HG02642 (cell line): ENCODE results near the gene LHX4.

Experiments used
- ATAC-seq: cut with Tn5 transposase; IDR thresholded peaks from one replicate; pipeline ENCODE4 v1.9.1; 2021; ENCODE audit warnings: mild to moderate bottlenecking; ENCODE audit not compliant: unreplicated experiment, poor library complexity

The LHX4 gene

DNA sequence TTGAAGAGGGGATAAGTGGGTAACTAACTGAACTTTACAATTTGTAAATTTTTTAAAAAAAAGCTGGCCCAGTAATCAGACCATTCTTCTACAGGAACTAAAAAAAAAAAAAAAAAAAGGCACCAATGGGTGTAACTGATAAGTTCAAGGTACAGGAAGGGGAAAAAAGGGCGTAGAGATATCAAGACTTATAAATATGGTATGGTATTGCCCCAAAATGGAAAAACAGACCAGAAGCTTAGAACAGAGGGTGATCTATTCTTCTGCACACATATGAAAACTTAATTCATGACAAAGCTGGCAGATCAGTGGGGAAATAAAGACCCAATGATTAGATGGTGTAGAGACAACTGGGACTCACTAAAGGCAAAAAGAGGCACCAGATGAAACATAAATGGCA lies 58.9 kb downstream of the LHX4 start:
- ATAC-seq = no peak

DNA sequence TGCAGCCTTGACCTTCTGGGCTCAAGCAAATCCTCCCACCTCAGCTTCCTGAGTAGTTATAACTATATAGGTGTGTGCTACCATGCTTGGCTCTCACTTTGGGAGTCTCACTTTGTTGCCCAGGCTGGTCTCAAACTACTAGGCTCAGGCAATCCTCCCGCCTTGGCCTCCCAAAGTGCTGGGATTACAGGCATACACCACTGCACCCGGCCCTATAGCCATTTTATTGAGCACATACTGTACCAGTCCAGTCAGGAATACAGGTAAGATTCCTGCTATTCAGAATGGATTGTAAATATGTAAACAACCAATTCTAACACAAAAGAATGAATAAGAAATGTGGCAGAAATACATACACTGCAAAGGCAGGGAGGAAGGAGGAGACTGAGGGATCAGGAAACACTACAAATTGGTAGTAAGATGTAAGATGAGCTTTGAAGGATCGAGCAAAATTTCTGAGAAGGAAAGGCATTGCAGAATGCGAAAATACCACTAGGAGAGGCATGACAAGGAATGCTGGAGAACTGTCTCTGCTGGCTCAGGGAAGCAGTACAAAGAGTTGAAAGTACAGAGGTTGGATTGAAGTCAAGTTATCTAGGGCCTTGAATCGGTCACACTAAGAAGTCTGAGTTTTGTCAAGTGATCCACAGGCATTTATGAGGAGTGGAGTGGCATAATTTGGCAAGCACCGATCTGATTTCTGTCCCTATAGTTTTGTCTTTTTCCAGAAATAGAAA lies 60.4 kb downstream of the LHX4 start:
- ATAC-seq = no peak

DNA sequence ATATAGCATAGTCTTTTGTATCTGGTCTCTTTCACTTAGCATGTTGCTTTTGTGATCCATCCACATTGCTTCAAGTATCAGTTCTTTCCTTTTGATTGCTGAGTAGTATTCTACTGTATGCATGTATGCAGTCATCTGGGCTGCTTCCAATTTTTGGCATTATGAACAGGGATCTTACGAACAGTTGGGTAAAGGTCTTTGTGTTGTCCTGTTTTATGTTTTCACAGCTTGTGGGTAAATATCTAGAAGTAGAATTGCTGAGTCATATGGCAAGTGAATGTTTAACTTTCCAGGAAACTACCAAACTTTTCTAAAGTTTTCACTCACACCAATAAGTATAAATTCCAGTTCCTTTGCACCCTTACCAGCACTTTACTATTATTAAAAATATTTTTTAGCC lies 60.9 kb downstream of the LHX4 start:
- ATAC-seq = no peak

DNA sequence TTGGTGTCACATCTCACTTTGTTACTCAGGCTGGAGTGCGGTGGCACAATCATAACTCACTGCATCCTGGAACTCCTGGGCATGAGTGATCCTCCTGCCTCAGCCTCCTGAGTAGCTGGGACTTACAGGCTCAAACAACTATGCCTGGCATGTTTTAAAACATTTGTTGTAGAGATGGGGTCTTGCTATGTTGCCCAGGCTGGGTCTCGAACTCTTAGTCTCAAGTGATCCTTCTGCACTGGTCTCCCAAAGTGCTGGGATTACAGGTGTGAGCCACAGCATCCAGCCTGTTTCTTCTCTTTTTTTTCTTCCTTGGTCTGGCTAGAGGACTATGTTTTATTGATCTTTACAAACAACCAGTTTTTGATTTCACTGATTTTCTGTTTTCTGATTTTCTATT lies 64.6 kb downstream of the LHX4 start:
- ATAC-seq = no peak

DNA sequence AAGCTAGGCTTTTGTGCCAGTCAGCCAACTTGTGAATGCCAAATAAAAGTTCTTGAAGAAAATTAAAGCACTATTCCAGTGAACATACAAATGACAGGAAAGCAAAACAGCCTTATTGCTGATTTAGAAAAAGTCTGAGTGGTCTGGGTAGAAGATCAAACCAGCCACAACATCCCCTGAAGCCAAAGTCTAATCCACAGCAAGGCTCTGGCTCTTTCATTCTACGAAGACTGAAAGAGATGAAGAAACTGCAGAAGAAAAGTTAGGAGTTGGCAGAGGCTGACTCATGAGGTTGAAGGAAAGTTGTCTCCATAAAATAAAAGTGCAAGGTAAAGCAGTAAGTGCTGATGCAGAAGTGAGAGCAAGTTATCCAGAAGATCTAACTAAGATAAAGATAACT lies 65.9 kb downstream of the LHX4 start:
- no peak for ATAC-seq

DNA sequence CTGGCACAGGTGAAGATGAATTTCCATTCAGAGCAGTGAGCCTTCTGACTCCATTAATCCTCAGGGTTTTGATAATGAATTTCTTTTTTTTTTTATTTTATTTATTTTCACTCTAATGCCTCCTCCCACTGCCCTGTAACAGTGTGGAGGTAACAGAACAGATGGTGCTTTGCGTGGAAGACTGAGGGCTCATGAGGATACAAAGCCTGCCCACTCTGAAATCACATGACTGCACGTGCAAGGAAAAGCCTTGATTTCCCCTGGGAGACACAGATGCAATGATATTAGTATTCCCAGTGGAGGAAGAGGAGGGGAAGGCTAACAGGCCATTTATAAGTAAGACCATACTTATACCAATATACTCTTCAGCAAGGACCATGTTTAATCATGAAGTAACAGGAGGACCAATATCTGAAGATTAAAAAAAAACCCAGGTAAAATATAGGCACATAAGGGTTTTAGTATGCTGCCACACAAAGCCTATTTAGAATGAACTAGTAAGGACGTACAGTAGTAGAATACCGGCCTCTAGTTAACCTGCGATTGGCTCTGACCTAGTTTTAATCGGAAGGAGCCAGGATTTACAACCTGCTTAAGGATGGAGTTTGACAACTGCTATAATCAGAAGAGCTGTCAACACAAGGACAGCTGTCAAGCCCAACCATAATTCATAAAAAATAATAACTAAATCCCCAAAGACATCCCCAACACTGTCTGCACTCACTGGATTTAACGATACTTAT lies 69.6 kb downstream of the LHX4 start:
- no peak for ATAC-seq

DNA sequence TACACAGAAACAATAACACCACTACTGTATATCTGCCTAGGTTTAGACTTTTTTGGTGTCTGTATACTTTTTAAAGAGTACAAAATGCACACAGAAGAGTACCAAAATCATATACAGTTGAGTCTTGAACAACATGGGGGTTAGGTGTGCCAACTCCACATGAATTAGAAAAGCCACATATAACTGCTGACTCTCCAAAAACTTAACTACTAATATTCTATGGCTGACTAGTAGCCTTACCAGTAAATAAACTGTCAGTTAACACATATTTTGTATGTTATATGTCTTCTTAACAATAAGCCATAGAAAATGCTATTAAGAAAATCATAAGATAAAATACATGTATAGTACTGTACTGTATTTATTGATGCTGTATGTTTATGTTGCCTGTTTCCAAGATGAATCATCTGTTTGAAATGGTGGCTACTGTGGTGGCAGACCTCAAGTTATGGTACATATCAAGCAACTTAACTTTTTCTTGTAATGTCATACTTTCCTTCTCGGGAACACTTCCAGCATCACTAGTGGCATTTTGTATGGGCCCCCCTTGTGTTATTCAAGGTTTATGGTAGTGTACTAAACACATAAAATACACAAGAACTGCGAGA lies 71.2 kb downstream of the LHX4 start:
- ATAC-seq = no peak

DNA sequence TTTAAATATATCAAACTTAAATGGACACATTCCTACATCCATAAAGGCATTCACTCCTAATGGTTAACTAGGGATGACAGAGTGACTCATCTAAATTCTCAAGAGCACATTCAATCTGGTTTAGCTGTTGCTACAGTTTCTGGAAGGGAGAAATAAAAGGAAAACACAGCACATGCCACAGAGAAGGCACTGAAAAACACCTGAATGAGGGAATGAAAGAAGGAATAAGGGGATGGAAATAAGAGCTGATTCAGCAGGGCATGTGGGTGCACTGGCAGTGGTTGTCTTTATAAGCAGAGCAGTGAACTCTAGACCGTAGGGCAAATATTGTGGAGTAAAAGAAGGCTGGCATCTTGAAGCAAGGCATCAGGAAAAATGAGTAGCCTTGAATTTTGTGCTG lies 79.3 kb downstream of the LHX4 start:
- ATAC-seq = no peak

DNA sequence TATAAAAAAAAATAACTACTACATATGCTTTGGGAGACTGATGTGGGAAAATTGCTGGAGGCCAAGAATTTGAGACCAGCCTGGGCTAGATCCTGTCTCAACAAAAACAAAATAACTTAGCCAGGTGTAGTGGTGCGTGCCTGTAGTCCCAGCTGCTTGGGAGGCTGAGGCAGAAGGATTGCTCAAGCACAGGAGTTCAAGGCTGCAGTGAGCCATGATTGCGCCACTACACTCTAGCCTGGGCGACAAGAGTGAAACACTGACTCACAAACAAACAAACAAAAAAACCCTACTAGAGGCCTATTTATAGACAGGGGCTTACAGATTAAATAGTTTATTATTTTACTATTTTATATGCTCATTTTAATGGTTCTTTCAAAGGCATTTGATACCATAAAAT lies 80.0 kb downstream of the LHX4 start:
- ATAC-seq = no peak

DNA sequence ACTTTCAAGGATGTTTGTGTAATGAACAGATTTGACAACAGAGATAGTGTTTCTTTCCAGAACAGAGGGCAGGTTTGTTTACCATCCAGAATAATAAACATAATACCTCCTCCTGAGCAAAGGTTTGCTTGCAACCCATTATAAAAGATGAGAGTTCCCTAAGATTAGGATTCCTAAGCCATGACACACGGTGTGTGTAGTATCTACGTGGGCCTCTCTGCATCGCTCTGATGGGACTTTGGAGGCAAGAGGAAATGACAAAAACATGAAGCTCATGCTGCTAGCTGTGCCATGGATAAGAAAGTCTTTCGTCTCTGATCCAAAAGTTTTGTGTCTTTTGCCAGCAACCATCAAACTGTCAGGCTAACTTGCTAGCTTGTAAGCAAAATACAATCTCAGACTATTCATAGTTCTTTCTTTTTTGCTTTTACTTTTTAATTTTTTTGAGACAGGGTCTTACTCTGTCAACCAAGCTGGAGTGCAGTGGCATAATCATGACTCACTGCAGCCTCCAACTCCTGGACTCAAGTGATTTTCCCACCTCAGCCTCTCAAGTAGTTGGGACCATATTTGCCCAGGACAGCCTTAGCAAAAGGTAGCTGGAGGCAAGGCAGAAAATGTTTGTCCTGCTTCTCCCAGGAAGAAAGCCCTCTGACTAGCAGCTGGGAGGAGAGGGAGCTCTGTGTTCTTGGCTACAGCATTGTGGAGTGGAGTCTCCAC lies 81.1 kb downstream of the LHX4 start:
- ATAC-seq = no peak

DNA sequence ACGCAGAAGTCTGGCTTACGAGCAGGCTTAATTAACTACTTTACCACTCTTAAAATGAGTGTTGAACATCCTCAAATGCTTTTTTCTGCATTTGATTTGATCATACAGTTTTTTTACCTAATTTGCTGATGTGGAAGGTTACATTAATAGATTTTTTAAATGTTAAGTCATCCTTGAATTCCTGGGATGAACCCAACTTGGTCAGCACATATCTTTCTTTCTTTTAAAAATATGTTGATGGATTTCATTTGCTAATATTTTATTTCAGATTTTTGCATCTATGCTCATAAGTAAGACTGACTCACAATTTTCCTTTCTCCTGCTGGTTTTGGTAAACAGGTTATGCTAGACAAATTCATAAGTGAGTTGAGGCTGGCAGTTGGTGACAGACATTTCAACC lies 82.9 kb downstream of the LHX4 start:
- ATAC-seq = no peak

DNA sequence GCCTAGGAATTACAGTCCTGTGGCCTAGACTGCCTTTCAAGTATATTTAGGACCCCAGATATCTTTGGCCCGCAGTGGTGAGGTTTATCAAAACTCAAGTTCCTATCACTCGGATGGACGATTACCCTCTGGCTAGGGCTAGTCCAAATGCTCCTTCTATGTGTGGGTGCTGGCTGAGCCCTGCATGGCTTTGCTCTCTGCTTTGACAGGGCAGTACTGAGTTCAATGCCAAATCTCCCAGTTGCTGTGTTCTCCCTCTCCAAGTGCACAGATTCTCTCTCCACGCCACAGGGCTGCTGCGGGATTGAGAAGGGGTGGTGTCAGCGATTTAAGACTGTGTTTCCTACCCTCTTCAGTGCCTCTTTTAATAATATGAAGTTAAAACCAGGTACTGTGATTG lies 97.0 kb downstream of the LHX4 start:
- no peak for ATAC-seq
